SK-N-SH treated with all-trans-retinoic acid at 6 μM for 48 hours (cell line): ENCODE results near the gene IGF1R.

Experiments
- ATAC-seq: fragments of 200-7000 bp; cut with Tn5 transposase; 3 replicates; pipeline ENCODE4 v1.9.1; 2020; ENCODE audit warnings: mild to moderate bottlenecking, moderate library complexity
- ARNTL ChIP-seq: fragments of 450-650 bp; formaldehyde crosslinking; IDR thresholded peaks from 2 replicates; pipeline ENCODE4 v1.5.0; 2020; ENCODE audit warnings: low read depth, mild to moderate bottlenecking, moderate library complexity, borderline replicate concordance
- BACH2 ChIP-seq: fragments of 250-450 bp; sonication (Bioruptor Pico); IDR thresholded peaks from 2 replicates; pipeline ENCODE4 v1.9.0; 2021; ENCODE audit warnings: mild to moderate bottlenecking, borderline replicate concordance
- CREB5 ChIP-seq: fragments of 250-450 bp; sonication (Bioruptor Pico); IDR thresholded peaks from 2 replicates; pipeline ENCODE4 v1.5.1; 2020; ENCODE audit warnings: low read depth, mild to moderate bottlenecking, moderate library complexity
- CSRNP3 ChIP-seq: fragments of 250-450 bp; sonication (Bioruptor Pico); IDR thresholded peaks from 2 replicates; pipeline ENCODE4 v1.5.1; 2021; ENCODE audit warnings: mild to moderate bottlenecking, moderate library complexity
- ESRRG ChIP-seq: fragments of 250-450 bp; sonication (Bioruptor Pico); IDR thresholded peaks from 2 replicates; pipeline ENCODE4 v1.6.1; 2021; ENCODE audit warnings: mild to moderate bottlenecking
- GLIS3 ChIP-seq: fragments of 250-450 bp; sonication (Bioruptor Pico); IDR thresholded peaks from 2 replicates; pipeline ENCODE4 v1.5.0; 2020; ENCODE audit warnings: mild to moderate bottlenecking, moderate library complexity
- ISL1 ChIP-seq: fragments of 250-450 bp; sonication (Bioruptor Pico); IDR thresholded peaks from 2 replicates; pipeline ENCODE4 v2.1.2; 2022; ENCODE audit warnings: mild to moderate bottlenecking, moderate library complexity
- OSR1 ChIP-seq: fragments of 250-450 bp; sonication (Bioruptor Pico); IDR thresholded peaks from 2 replicates; pipeline ENCODE4 v1.8.0; 2022; ENCODE audit warnings: moderate library complexity, mild to moderate bottlenecking, inconsistent platforms
- PPARA ChIP-seq: fragments of 250-450 bp; sonication (Bioruptor Pico); IDR thresholded peaks from 2 replicates; pipeline ENCODE4 v1.5.0; 2020; ENCODE audit warnings: mild to moderate bottlenecking, borderline replicate concordance
- RARB ChIP-seq: fragments of 250-450 bp; sonication (Bioruptor Pico); IDR thresholded peaks from 2 replicates; pipeline ENCODE4 v1.8.0; 2021; ENCODE audit warnings: mild to moderate bottlenecking, moderate library complexity
- SNAI2 ChIP-seq: fragments of 250-450 bp; sonication (Bioruptor Pico); IDR thresholded peaks from 2 replicates; pipeline ENCODE4 v1.5.0; 2020; ENCODE audit warnings: mild to moderate bottlenecking, moderate library complexity
- TCF4 ChIP-seq: fragments of 250-450 bp; sonication (Bioruptor Pico); IDR thresholded peaks from 2 replicates; pipeline ENCODE4 v1.8.0; 2021; ENCODE audit warnings: mild to moderate bottlenecking, moderate library complexity, borderline replicate concordance
- TOX ChIP-seq: fragments of 250-450 bp; sonication (Bioruptor Pico); IDR thresholded peaks from 2 replicates; pipeline ENCODE4 v1.8.0; 2021; ENCODE audit warnings: mild to moderate bottlenecking, moderate library complexity, borderline replicate concordance
- TSHZ2 ChIP-seq: fragments of 250-450 bp; sonication (Bioruptor Pico); IDR thresholded peaks from 2 replicates; pipeline ENCODE4 v1.5.0; 2020; ENCODE audit warnings: mild to moderate bottlenecking, moderate library complexity
- ZC3H10 ChIP-seq: fragments of 250-450 bp; sonication (Bioruptor Pico); IDR thresholded peaks from 2 replicates; pipeline ENCODE4 v1.5.1; 2021; ENCODE audit warnings: mild to moderate bottlenecking, moderate library complexity
- ZFP3 ChIP-seq: fragments of 250-450 bp; sonication (Bioruptor Pico); IDR thresholded peaks from 2 replicates; pipeline ENCODE4 v1.5.0; 2020; ENCODE audit warnings: mild to moderate bottlenecking, moderate library complexity
- ZFP30 ChIP-seq: fragments of 450-650 bp; formaldehyde crosslinking; IDR thresholded peaks from 2 replicates; pipeline ENCODE4 v1.5.0; 2022; ENCODE audit warnings: mild to moderate bottlenecking, moderate library complexity
- ZNF565 ChIP-seq: fragments of 450-650 bp; formaldehyde crosslinking; conservative IDR thresholded peaks from 2 replicates; pipeline ENCODE4 v1.5.0; 2020; ENCODE audit warnings: low read depth, mild to moderate bottlenecking, moderate library complexity
- ZNF70 ChIP-seq: fragments of 450-650 bp; formaldehyde crosslinking; IDR thresholded peaks from 2 replicates; pipeline ENCODE4 v1.5.0; 2020; ENCODE audit warnings: mild to moderate bottlenecking, moderate library complexity
- ZNF8 ChIP-seq: fragments of 450-650 bp; formaldehyde crosslinking; IDR thresholded peaks from 2 replicates; pipeline ENCODE4 v1.5.0; 2020; ENCODE audit warnings: mild to moderate bottlenecking, moderate library complexity
- TF ChIP-seq, protein P1 (sequence below): fragments of 250-450 bp; sonication (Bioruptor Pico); IDR thresholded peaks from 2 replicates; pipeline ENCODE4 v1.8.0; 2021; ENCODE audit warnings: low read depth, mild to moderate bottlenecking, moderate library complexity, borderline replicate concordance
- TF ChIP-seq, protein P2 (sequence below): fragments of 250-450 bp; sonication (Bioruptor Pico); IDR thresholded peaks from 2 replicates; pipeline ENCODE4 v1.8.0; 2020; ENCODE audit warnings: mild to moderate bottlenecking, moderate library complexity, borderline replicate concordance

IGF1R gene

DNA sequence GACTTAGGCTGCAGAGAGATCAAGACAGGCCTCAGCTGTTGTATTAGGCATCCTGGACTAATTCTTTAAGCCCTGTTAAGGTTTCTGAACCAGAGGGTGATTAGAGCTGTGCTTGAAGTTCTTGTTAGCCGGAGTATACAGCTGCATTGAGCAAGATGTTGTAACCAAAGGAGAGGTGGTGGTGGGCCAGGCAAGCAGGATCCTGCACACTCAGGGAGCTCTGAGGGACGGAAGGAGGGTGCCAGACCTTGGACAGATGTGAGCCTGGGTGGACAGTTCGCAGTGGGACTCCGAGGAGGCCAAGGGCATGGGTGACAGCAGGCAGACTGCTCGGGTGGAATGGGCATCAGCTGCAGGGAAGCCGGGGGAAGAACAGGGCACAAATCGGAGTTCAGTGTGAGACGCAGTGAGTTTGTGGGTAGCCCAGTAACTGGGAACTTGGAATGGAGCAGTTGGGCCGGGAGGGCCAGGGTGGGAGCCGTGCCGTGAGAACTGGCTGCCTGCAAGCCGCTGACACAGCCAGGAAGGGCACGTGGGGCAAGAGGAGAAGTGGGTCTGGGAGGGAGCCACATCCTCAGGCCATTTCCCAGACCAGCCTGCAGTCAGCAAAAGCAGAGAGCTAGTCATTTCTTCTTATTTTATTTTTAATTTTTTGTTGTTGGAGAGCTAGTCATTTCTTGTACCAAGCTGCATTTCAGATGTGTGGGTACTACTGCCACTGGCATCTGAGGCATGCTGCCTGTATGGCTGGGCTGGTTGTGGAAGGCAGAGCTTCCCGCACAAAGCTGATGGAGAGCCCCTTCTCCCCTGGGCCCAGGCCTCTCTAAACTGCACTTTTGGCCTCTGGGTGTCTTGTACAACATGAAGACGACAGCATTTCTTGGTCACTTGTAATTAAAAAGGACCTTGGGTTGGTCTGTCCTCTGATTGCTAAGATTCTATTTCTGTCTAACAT, 298.2 kb downstream of the IGF1R start:
- no peak for TF ChIP-seq TOX (CRISPR knock-in tag)
- no peak for TF ChIP-seq CSRNP3
- TF ChIP-seq PPARA (CRISPR knock-in tag): no peak
- TF ChIP-seq ZNF8 (CRISPR knock-in tag): no peak
- no peak for TF ChIP-seq BACH2 (CRISPR knock-in tag)
- TF ChIP-seq, protein P1, sequence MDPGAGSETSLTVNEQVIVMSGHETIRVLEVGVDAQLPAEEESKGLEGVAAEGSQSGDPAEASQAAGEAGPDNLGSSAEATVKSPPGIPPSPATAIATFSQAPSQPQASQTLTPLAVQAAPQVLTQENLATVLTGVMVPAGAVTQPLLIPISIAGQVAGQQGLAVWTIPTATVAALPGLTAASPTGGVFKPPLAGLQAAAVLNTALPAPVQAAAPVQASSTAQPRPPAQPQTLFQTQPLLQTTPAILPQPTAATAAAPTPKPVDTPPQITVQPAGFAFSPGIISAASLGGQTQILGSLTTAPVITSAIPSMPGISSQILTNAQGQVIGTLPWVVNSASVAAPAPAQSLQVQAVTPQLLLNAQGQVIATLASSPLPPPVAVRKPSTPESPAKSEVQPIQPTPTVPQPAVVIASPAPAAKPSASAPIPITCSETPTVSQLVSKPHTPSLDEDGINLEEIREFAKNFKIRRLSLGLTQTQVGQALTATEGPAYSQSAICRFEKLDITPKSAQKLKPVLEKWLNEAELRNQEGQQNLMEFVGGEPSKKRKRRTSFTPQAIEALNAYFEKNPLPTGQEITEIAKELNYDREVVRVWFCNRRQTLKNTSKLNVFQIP (CRISPR knock-in tag): no peak
- TF ChIP-seq GLIS3 (CRISPR knock-in tag): no peak
- no peak for TF ChIP-seq ESRRG
- TF ChIP-seq RARB (CRISPR knock-in tag): no peak
- no peak for TF ChIP-seq TCF4
- TF ChIP-seq OSR1 (CRISPR knock-in tag): no peak
- TF ChIP-seq TSHZ2 (CRISPR knock-in tag): no peak
- TF ChIP-seq, protein P2, sequence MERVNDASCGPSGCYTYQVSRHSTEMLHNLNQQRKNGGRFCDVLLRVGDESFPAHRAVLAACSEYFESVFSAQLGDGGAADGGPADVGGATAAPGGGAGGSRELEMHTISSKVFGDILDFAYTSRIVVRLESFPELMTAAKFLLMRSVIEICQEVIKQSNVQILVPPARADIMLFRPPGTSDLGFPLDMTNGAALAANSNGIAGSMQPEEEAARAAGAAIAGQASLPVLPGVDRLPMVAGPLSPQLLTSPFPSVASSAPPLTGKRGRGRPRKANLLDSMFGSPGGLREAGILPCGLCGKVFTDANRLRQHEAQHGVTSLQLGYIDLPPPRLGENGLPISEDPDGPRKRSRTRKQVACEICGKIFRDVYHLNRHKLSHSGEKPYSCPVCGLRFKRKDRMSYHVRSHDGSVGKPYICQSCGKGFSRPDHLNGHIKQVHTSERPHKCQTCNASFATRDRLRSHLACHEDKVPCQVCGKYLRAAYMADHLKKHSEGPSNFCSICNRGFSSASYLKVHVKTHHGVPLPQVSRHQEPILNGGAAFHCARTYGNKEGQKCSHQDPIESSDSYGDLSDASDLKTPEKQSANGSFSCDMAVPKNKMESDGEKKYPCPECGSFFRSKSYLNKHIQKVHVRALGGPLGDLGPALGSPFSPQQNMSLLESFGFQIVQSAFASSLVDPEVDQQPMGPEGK (CRISPR knock-in tag): no peak
- TF ChIP-seq ISL1: no peak
- TF ChIP-seq ARNTL (CRISPR knock-in tag): no peak
- TF ChIP-seq ZFP3 (CRISPR knock-in tag): no peak
- TF ChIP-seq ZFP30 (CRISPR knock-in tag): no peak
- TF ChIP-seq CREB5 (CRISPR knock-in tag): no peak
- TF ChIP-seq ZNF565: no peak
- no peak for ATAC-seq

DNA sequence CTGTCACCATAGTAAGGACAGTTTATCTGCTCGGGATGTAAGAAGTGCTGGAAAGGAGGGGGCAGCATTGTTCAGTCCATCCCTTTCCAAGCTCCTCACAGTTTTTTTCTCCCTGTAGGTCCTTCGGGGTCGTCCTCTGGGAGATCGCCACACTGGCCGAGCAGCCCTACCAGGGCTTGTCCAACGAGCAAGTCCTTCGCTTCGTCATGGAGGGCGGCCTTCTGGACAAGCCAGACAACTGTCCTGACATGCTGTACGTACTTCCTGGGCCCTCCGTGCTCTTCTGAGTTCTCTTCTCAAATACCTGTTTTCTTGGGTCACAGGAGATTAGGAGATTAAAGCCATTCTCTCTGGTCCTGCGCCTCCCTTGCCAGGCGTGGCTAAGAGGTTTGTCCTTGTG, 300.1 kb downstream of the IGF1R start:
- no peak for ATAC-seq
- TF ChIP-seq ESRRG: no peak
- no peak for TF ChIP-seq CREB5 (CRISPR knock-in tag)
- TF ChIP-seq PPARA (CRISPR knock-in tag): no peak
- TF ChIP-seq, protein P1 (CRISPR knock-in tag): no peak
- TF ChIP-seq SNAI2 (CRISPR knock-in tag): no peak
- no peak for TF ChIP-seq RARB (CRISPR knock-in tag)
- no peak for TF ChIP-seq ZC3H10 (CRISPR knock-in tag)
- TF ChIP-seq TCF4: no peak
- no peak for TF ChIP-seq ZNF8 (CRISPR knock-in tag)
- no peak for TF ChIP-seq ZNF70 (CRISPR knock-in tag)
